Pulmonary artery endothelial cell (primary cell): ENCODE measurements around the gene PPP1R12B. TPM values are rescaled to one million over a fixed set of nuclear protein-coding genes. Genes with fewer than 3 reads are reported as not detected.
"Not testable (repeated sequence)": the region's sequence is repeated elsewhere in the genome, so short reads cannot be mapped to it uniquely, and the experiment has no call there.

Experiments used
- DNase-seq: peaks from one replicate; pipeline ENCODE4 v3.0.0-alpha.2; 2011; ENCODE audit warnings: low read depth, low spot score
- total RNA-seq: library from RNA; depleted of rRNA; stranded (reverse); fragments of >200 nt; gene quantifications from 2 replicates; pipeline ENCODE4 v1.2.3, GENCODE V29; 2014

PPP1R12B gene
- total RNA-seq, 1 donor from 2014 or later: 5.2 TPM

GRCh38 chr1:202438393-202439174, 90.1 kb downstream of the PPP1R12B start:
- no peak for DNase-seq

- DNase-seq: no peak
Observed at GRCh38 chr1:202439308-202439707, 90.8 kb downstream of the PPP1R12B start.

- not testable (repeated sequence) for DNase-seq
Observed at GRCh38 chr1:202448140-202448539, 99.6 kb downstream of the PPP1R12B start.

- not testable (repeated sequence) for DNase-seq
Observed at GRCh38 chr1:202451641-202452040, 103.1 kb downstream of the PPP1R12B start.

- DNase-seq: no peak
Observed at GRCh38 chr1:202452508-202452907, 104.0 kb downstream of the PPP1R12B start.

- DNase-seq: not testable (repeated sequence)
Observed at GRCh38 chr1:202456372-202457169, 108.1 kb downstream of the PPP1R12B start.

GRCh38 chr1:202458651-202459050, 110.2 kb downstream of the PPP1R12B start:
- DNase-seq: not testable (repeated sequence)

GRCh38 chr1:202459470-202460142, 111.1 kb downstream of the PPP1R12B start:
- not testable (repeated sequence) for DNase-seq

- not testable (repeated sequence) for DNase-seq
Observed at GRCh38 chr1:202460143-202460495, 111.6 kb downstream of the PPP1R12B start.

- DNase-seq: no peak
Observed at GRCh38 chr1:202462342-202463076, 114.0 kb downstream of the PPP1R12B start.

GRCh38 chr1:202464153-202464742, 115.7 kb downstream of the PPP1R12B start:
- DNase-seq: peak; percentile 36

- not testable (repeated sequence) for DNase-seq
Observed at GRCh38 chr1:202465644-202466270, 117.3 kb downstream of the PPP1R12B start.

GRCh38 chr1:202466339-202466738, 117.8 kb downstream of the PPP1R12B start:
- not testable (repeated sequence) for DNase-seq

GRCh38 chr1:202467381-202467780, 118.9 kb downstream of the PPP1R12B start:
- not testable (repeated sequence) for DNase-seq

GRCh38 chr1:202468695-202469094, 120.2 kb downstream of the PPP1R12B start:
- DNase-seq: not testable (repeated sequence)

- not testable (repeated sequence) for DNase-seq
Observed at GRCh38 chr1:202469123-202469522, 120.6 kb downstream of the PPP1R12B start.

- no peak for DNase-seq
Observed at GRCh38 chr1:202471246-202471645, 122.7 kb downstream of the PPP1R12B start.

- DNase-seq: not testable (repeated sequence)
Observed at GRCh38 chr1:202472347-202473124, 124.0 kb downstream of the PPP1R12B start.

GRCh38 chr1:202473266-202474045, 125.0 kb downstream of the PPP1R12B start:
- not testable (repeated sequence) for DNase-seq
